ENCODE measurements around the gene DOCK7. TPM values are rescaled to one million over a fixed set of nuclear protein-coding genes. Genes with fewer than 3 reads are reported as not detected.

DOCK7 gene
- total and polyA plus RNA-seq, 7 donors, result 3.1 to 12.9 (median 7.0) TPM

DNA sequence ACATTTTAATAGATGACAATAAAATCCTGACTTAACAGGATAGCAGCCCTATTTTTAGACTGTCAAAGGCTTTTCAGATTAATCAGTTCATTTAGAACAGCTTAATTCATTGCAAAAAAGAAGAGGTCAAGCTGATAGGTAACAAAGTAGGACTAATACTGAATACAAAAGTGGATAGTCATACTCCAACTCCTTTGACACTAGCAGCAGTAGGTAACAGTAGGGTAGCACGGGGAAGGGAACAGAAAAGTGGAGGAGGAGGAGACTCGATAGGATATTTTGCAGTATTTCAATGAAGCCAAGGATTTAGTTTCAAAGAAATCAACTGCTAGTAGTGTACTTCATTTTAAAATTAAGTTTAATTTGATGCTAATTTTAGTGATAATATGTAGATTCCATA, 200.2 kb downstream of the DOCK7 start:
- no peak for ATAC-seq
- Histone ChIP-seq H3K4me3 (no peak overlapping the region), H3K27me3 (ENCODE audit: insufficient read depth in 3 of 3, low read length in 2 of 3) (no peaks in the 10 kb centered on the region), H3K36me3 (ENCODE audit: insufficient read depth in 1 of 2, low read depth in 1 of 2) (peaks cover 0 to 54% of the 10 kb centered on the region in 2 donors), H3K27ac (no peak overlapping the region), H3K4me1 (no peaks in the 10 kb centered on the region), H3K9me3 (no peaks in the 10 kb centered on the region)
- 78 to 87% (median 84%) methylated on average over 2 of the region's 2 CpGs for WGBS, 3 donors
- DNase-seq, result no peak
- intact Hi-C loops (cut with DNase I), result no loop called here
- TF ChIP-seq, protein P1, sequence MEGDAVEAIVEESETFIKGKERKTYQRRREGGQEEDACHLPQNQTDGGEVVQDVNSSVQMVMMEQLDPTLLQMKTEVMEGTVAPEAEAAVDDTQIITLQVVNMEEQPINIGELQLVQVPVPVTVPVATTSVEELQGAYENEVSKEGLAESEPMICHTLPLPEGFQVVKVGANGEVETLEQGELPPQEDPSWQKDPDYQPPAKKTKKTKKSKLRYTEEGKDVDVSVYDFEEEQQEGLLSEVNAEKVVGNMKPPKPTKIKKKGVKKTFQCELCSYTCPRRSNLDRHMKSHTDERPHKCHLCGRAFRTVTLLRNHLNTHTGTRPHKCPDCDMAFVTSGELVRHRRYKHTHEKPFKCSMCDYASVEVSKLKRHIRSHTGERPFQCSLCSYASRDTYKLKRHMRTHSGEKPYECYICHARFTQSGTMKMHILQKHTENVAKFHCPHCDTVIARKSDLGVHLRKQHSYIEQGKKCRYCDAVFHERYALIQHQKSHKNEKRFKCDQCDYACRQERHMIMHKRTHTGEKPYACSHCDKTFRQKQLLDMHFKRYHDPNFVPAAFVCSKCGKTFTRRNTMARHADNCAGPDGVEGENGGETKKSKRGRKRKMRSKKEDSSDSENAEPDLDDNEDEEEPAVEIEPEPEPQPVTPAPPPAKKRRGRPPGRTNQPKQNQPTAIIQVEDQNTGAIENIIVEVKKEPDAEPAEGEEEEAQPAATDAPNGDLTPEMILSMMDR (IDR thresholded peaks at IDR 0.05), result no peak

DNA sequence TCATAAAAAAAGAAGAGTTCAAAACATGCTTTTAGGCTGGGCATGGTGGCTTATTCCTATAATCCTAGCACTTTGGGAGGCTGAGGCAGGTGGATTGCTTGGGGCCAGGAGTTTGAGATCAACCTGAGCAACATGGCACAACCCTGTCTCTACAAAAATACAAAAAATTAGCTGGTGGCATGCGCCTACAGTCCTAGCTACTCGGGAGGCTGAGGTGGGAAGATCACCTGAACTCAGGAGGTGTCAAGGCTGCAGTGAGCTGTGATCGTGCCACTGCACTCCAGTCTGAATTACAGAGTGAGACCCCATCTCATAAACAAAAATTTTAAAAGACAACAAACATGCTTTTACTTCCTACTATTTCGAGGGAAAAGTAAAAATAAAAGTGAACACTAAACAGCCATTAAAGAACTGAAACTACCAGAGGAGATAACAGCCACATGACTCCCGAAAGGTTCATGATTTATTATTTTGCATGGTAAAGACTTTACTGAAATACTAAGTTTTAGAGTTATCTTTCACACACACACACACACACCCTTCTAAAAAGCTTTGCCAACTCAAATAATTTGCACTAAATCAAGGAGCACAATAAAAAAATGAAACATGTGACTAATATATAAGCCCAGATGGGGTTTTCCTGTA, 203.2 kb downstream of the DOCK7 start:
- Histone ChIP-seq H3K4me3 (no peak overlapping the region), H3K9me3 (no peaks in the 10 kb centered on the region), H3K36me3 (ENCODE audit: insufficient read depth in 1 of 2, low read depth in 1 of 2) (peaks cover 0 to 25% of the 10 kb centered on the region in 2 donors), H3K27ac (no peak overlapping the region), H3K4me1 (no peaks in the 10 kb centered on the region), H3K27me3 (ENCODE audit: insufficient read depth in 3 of 3, low read length in 2 of 3) (no peaks in the 10 kb centered on the region)
- intact Hi-C loops (cut with DNase I), result loop anchor here in 1 of 2 donors (2.0 kb wide), 1 partner anchor 78 kb away; no protein-coding TSS in a partner anchor
- 87 to 90% (median 89%) methylated on average over 5 of the region's 5 CpGs for WGBS, 3 donors
- DNase-seq, result no peak
- TF ChIP-seq, protein P1 (IDR thresholded peaks at IDR 0.05), result no peak
- no peak for ATAC-seq

DNA sequence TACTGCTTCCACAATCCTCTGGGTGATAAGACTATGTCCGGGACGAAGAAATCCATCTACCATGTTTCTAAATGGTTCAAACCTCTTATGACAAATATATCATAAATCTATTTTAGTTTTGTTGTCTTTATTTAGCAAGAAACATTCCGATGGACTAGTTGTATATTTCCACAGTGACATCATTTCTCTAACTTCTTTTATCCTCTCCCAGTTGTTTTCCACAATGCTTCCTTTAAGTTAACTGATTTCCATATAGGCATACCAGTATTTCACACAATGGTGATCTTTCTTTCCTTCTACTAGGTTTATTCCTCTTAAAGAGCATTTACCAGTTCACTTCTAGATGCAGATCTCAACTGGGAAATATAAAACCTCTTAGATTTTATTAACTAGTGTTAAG, 206.5 kb downstream of the DOCK7 start:
- no peaks in the 10 kb centered on the region for H3K27me3 ChIP-seq (ENCODE audit: insufficient read depth in 3 of 3, low read length in 2 of 3)
- 81 to 89% (median 82%) methylated on average over 3 of the region's 3 CpGs for WGBS, 3 donors
- no peaks in the 10 kb centered on the region for H3K4me1 ChIP-seq
- H3K36me3 ChIP-seq (ENCODE audit: insufficient read depth in 1 of 2, low read depth in 1 of 2), result peaks cover 0 to 6% of the 10 kb centered on the region in 2 donors
- no peak overlapping the region for H3K4me3 ChIP-seq
- intact Hi-C loops (cut with DNase I), result no loop called here
- DNase-seq (no peak), ATAC-seq (no peak)
- TF ChIP-seq, protein P1 (IDR thresholded peaks at IDR 0.05), result no peak
- no peaks in the 10 kb centered on the region for H3K9me3 ChIP-seq
- no peak overlapping the region for H3K27ac ChIP-seq

DNA sequence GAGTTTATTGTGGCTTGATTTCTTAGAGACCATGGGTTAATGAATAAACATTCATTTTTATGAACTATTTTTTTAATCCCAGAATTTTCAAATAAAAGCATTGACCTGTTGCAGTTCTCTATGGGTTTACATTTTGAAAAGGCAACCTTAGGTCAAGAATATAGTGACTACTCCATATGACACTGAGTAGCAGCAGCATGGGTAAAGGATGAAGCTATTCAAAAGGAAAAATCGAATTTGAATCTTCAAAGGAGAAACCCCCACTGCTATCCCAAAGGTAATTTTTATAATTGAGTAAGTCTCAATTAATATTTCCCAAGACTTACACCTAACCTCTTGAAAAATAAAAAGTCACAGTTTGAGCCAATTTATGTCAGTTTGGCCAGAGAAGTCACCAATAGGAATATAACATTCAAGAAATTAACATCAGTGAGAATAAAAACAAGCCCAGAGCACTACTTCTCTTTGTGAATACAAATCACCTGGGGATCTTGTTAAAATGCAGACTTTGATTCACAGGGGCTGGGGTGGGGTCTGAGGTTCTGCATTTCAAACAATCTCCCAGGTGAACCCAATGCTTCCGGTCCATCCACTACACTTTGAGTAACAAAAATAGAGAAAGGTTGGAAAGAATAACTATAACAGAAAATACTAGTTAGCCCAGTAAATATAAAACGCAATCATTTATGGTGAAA, 211.5 kb downstream of the DOCK7 start:
- TF ChIP-seq, protein P1 (IDR thresholded peaks at IDR 0.05), result no peak

More for the DNA sequence above, 211.5 kb downstream of the DOCK7 start:
- H3K27me3 ChIP-seq (ENCODE audit: insufficient read depth in 3 of 3, low read length in 2 of 3), result no peaks in the 10 kb centered on the region
- no peak for DNase-seq
- no peak overlapping the region for H3K27ac ChIP-seq
- WGBS, 3 donors, result 75 to 83% (median 77%) methylated on average over 3 of the region's 3 CpGs
- H3K9me3 ChIP-seq, result no peaks in the 10 kb centered on the region
- no peaks in the 10 kb centered on the region for H3K4me1 ChIP-seq
- no peak for ATAC-seq
- intact Hi-C loops (cut with DNase I), result no loop called here
- peaks cover 2 to 53% of the 10 kb centered on the region in 2 donors for H3K36me3 ChIP-seq (ENCODE audit: insufficient read depth in 1 of 2, low read depth in 1 of 2)
- H3K4me3 ChIP-seq, result no peak overlapping the region
